ENCODE results near the gene SAMD13. TPM values are rescaled to one million over a fixed set of nuclear protein-coding genes. Genes with fewer than 3 reads are reported as not detected.

SAMD13 gene
- total and polyA plus RNA-seq, 10 of the 15 experiments (the other 5 are each of a cell fraction or from before 2014, with no cell fraction given): 0.81 to 1.9 (median 1.2) TPM; not detected in 1

DNA sequence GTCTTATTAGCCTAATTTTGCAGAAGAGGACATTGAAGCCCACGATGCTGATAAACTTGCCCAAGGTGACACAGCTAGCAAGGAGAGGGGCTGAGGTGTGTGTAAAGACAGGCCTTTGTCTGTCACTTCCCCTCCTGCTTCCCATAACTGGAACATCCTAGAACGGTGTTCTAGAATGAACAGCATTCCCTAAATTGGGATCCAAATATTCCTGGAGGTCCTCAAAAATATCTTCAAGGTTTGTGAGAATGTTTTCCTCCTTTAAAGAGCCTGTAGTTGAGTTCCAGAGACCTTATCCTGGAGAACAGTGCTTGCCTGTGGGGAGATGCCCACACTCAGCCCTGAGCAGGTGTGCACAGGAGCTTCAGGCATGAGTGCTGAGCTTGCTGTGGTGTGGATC lies 41.5 kb upstream of the SAMD13 start:
- no peak for TF ChIP-seq KAT2A (conservative IDR thresholded peaks at IDR 0.05; ENCODE audit: control insufficient read depth, low read depth, low read length)
- TF ChIP-seq KDM1A (IDR thresholded peaks at IDR 0.05; ENCODE audit: borderline replicate concordance): no peak
- no peak for TF ChIP-seq SMARCA5 (IDR thresholded peaks at IDR 0.05)
- TF ChIP-seq HDGF (IDR thresholded peaks at IDR 0.05): no peak
- no peak for TF ChIP-seq ZNF384 (IDR thresholded peaks at IDR 0.05; ENCODE audit: borderline replicate concordance, low read depth, low read length)
- TF ChIP-seq RAD21 (IDR thresholded peaks at IDR 0.05; ENCODE audit: insufficient read depth, low read depth, low read length): no peak
- TF ChIP-seq, protein P1, sequence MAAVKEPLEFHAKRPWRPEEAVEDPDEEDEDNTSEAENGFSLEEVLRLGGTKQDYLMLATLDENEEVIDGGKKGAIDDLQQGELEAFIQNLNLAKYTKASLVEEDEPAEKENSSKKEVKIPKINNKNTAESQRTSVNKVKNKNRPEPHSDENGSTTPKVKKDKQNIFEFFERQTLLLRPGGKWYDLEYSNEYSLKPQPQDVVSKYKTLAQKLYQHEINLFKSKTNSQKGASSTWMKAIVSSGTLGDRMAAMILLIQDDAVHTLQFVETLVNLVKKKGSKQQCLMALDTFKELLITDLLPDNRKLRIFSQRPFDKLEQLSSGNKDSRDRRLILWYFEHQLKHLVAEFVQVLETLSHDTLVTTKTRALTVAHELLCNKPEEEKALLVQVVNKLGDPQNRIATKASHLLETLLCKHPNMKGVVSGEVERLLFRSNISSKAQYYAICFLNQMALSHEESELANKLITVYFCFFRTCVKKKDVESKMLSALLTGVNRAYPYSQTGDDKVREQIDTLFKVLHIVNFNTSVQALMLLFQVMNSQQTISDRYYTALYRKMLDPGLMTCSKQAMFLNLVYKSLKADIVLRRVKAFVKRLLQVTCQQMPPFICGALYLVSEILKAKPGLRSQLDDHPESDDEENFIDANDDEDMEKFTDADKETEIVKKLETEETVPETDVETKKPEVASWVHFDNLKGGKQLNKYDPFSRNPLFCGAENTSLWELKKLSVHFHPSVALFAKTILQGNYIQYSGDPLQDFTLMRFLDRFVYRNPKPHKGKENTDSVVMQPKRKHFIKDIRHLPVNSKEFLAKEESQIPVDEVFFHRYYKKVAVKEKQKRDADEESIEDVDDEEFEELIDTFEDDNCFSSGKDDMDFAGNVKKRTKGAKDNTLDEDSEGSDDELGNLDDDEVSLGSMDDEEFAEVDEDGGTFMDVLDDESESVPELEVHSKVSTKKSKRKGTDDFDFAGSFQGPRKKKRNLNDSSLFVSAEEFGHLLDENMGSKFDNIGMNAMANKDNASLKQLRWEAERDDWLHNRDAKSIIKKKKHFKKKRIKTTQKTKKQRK (IDR thresholded peaks at IDR 0.05; ENCODE audit: low read depth, low read length): no peak
- no peak for TF ChIP-seq ETV6 (conservative IDR thresholded peaks at IDR 0.05 in 1 of 2, IDR thresholded peaks at IDR 0.05 in 1 of 2; ENCODE audit: borderline replicate concordance in 1 of 2, low read depth in 1 of 2)
- no peak for TF ChIP-seq CEBPB (IDR thresholded peaks at IDR 0.05; ENCODE audit: borderline replicate concordance in 1 of 2, low read depth in 2 of 2, low read length in 2 of 2)
- TF ChIP-seq MEF2A (IDR thresholded peaks at IDR 0.05; ENCODE audit: insufficient read depth, low read depth, low read length): no peak
- no peak for TF ChIP-seq STAT3 (IDR thresholded peaks at IDR 0.05; ENCODE audit: low read depth, low read length)
- intact Hi-C loops (cut with micrococcal nuclease; ENCODE audit: unreplicated experiment): no loop called here
- H2AFZ ChIP-seq (ENCODE audit: control insufficient read depth, low read depth, low read length): no peak overlapping the region
- in situ Hi-C loops (cut with MboI): no loop called here
- H3K79me2 ChIP-seq (ENCODE audit: control insufficient read depth, insufficient read depth, low read length): no peaks in the 10 kb centered on the region
- 14% methylated on average over 2 of the region's 2 CpGs for WGBS (ENCODE audit: insufficient coverage, insufficient replicate concordance, low lambda C conversion rate, missing lambda C conversion rate)
- no peaks in the 10 kb centered on the region for H3K36me3 ChIP-seq (ENCODE audit: control insufficient read depth in 2 of 2, insufficient read depth in 2 of 2, low read length in 1 of 2)
- no peaks in the 10 kb centered on the region; the same call in 1 of the 2 replicates for H4K20me1 ChIP-seq (ENCODE audit: control insufficient read depth, insufficient read depth)
- no peak overlapping the region for H3K9ac ChIP-seq (ENCODE audit: control insufficient read depth, insufficient read depth, low read length)
- ChIA-PET RAD21 (ENCODE audit: unreplicated experiment) (interaction anchor here (0.6 kb wide), 1 partner anchor 11 kb away, joined by 3 read pairs; no protein-coding TSS in a partner anchor), SMC1A (ENCODE audit: uncharacterized antibody, unreplicated experiment) (interaction anchor here (0.5 kb wide), 1 partner anchor 42 kb away, joined by 5 read pairs; no protein-coding TSS in a partner anchor), CTCF (interaction anchor here (0.7 kb wide), 1 partner anchor 118 kb away, joined by 3 read pairs; no protein-coding TSS in a partner anchor), POLR2A (no interaction called here)
- H3K27ac ChIP-seq (ENCODE audit: control insufficient read depth, insufficient read depth): no peak overlapping the region
- H3K27me3 ChIP-seq (replicated peaks in 1 of 2; ENCODE audit: control insufficient read depth in 2 of 2, insufficient read depth in 2 of 2, low read length in 1 of 2): no peaks in the 10 kb centered on the region; a peak in 1 of 4 replicates
- no peaks in the 10 kb centered on the region for H3K4me1 ChIP-seq (ENCODE audit: control insufficient read depth, insufficient read depth, low read length)
- H3K4me3 ChIP-seq: no peak overlapping the region
- DNase-seq (ENCODE audit: low read depth, low spot score): no peak
- no TSS peak for BruUV-seq (replicated peaks)
- FAIRE-seq: no peak
- no peak overlapping the region for H3K4me2 ChIP-seq (ENCODE audit: control insufficient read depth, insufficient read depth)
- no peaks in the 10 kb centered on the region for H3K9me3 ChIP-seq (replicated peaks; ENCODE audit: control insufficient read depth, insufficient read depth, low read length)
- ATAC-seq: no peak

Data from GM12878 (cell line).